Stimulated activated CD8-positive, alpha-beta memory T cell treated with anti-CD3 and anti-CD28 coated beads, Interleukin-2, amount 100 ng/mL, for 1 hour (primary cell): Measurements from ENCODE around the gene PMM1.
"Not testable (repeated sequence)": the region's sequence is repeated elsewhere in the genome, so short reads cannot be mapped to it uniquely, and the experiment has no call there.

Source experiments
- DNase-seq, 2 donors: peaks; one replicate each; pipeline ENCODE4 v3.0.0-alpha.2; 2020; ENCODE audit warnings: low read depth in 2 of 2

PMM1 gene

DNA sequence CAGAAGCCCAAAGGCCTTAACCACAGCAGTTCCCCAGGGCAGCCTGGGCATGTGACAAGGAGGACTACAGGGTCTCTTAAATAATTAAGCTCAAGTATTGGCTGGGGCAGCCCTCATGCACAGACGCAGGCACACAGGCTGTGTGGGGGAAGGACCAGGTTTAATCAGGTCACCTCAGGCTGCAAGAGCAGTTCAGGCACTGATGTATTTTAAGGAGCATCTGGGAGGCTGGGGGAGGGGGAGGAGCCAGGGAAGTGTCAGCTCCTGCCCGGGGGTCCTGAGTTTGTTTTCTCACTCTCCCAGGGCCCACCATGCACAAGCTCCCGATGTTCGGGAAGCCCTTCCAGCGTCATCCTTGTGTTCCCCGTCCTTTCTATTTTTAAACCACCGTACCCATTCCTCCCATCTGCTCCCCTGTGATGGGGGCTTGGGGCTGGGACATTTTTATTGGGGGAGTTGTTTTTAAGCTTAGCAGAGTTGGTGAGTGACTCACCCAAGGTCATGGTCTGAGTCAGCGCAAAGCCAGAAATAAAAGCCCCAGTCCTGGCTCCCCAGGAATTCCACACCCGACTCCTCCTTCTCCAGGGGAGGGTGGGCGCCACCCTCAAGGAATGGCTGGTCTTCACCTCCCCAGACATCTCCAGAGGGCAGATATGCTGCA is 26.5 kb downstream of the PMM1 start:
- DNase-seq = no peak

DNA sequence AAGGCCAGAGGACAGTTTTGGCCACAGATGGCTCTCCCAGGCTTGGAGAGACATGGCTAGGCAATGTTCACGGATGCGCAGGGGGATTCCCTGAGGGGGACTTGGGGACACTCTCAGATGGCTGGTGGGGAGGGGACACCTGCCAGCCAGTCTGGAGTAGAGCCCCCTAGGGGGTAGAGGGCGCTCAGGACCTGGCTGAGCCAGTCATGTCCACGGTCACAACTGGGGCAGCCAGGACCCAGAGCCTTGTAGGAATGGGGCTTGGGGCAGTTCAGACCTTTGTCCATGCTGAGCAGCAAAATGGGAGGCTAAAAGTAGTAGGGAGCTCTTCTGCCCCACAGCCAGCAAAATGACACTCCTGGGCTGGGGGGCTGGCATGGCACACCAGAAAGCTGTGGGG is 27.2 kb downstream of the PMM1 start:
- no peak for DNase-seq

DNA sequence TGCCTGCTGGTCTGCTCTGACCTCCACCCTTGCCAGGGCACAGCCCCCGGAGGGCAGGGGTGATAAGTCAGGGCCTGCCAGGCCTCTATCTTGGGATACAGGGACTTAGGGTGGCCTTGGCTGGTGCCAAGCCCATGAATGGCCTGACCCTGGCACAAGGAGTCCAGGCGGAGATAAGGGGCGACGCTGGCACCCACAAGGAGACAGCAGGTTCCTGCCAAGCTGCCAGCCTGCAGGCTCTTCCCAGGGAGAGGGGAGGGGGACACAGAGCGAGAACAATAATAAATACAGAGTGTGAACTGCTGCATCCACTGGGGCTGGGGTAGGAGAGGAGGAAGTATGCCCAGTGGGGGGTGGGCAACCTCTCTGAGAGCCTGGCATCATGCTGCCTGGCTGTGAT is 27.9 kb downstream of the PMM1 start:
- no peak for DNase-seq

DNA sequence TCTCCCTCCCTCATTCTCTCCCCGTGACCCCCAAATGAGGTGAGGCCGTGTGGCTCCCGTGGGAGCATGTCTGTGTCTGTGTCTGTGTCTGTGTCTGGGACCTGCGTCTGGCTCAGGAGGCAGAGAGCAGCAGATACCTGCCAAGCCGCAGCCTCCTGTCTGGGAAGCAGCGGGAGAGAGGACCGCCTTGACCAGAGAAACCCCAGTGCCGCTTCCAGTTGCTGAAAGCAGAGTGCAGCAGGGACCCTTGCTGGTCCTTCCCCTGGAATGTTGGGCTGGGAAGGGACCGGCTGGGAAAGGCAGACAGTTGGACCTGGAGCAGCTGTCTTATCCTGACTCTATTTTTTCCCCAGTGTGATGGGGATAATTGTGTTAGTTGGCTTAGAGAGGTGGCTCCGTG is 28.3 kb downstream of the PMM1 start:
- DNase-seq = no peak

DNA sequence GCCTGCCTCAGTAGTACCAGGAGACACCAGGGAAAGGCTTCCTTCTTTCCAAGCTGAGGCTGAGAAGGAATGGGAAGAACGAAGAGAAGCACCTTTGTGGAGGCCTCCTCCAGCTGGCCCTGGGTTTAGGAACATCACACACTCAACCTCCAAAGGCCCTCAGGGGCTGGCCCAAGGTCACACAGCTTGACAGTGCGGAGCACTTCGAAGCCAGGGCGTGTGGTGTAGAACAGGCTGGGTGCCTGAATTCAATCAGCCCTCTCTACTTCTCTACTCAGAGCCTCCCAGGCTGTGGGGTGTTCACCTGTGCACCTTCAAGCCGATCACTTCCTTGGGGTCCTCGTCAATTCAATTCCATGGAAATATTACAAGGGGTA is 29.6 kb downstream of the PMM1 start:
- DNase-seq = no peak

DNA sequence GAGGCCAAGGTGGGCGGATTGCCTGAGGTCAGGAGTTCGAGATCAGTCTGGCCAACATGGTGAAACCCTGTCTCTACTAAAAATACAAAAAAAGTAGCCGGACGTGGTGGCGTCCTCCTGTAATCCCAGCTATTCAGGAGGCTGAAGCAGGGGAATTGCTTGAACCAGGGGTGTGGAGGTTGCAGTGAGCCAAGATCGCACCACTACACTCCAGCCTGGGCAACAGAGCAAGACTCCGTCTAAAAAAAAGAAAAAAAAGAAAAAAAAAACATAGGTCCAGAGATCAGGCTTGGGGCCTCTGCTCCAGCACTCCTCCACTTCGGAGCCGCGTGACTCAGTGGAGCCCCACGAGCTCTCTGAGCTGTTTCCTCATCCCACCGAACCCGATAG is 31.4 kb downstream of the PMM1 start:
- not testable (repeated sequence) for DNase-seq

DNA sequence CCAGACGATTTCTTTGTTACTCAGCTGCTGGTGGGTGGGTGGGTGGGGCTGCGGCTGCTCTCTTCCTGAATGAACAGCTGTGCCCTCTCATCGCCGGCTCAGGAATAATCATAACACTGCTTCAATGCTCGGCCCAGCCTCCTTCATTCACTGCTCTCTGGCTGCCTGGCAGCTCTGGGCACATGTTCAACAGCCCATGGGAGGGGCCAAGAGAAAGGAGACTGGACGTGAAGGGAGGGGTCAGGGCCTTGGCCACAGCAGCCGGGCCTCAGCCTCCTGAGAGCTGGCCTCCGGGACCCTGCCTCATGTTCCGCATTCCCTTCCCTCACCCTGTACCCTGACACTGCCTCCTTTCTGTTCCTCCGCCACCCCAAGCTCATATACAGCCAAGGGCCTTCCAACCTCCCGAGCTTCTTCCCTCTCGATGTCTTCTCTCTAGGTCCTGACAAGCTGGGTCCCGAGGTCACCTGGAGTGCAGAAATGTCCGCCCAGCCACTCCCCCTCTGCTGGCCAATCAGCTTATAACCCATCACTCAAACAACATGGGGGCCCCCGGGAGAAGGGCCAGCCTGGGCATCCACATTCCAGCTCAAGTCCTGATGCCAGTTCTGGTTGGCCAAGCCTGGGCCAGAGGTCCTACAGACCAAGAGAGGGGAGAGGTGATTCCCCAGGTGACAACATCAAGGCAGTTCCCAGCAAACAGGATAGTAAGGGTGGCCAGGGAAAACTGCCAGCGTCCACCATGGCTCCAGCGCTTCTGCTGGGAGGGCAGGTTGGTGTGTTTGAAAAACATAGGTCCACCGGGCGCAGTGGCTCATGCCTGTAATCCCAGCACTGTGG is 32.0 kb downstream of the PMM1 start:
- no peak for DNase-seq

DNA sequence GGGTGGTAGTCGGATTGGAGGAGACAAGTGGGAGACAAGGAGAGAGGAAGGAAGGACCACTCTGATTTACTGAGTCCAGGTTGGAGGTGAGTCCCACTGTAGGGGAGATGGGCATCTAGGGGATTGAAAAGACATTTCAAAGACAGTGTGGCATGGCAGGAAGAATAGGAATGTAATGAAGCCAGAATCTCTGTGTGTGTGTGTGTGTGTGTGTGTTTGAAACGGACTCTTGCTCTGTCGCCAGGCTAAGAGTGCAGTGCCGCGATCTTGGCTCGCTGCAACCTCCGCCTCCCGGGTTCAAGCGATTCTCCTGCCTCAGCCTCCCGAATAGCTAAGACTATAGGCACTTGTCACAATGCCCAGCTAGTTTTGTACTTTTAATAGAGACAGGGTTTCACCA is 33.1 kb downstream of the PMM1 start:
- DNase-seq = no peak

DNA sequence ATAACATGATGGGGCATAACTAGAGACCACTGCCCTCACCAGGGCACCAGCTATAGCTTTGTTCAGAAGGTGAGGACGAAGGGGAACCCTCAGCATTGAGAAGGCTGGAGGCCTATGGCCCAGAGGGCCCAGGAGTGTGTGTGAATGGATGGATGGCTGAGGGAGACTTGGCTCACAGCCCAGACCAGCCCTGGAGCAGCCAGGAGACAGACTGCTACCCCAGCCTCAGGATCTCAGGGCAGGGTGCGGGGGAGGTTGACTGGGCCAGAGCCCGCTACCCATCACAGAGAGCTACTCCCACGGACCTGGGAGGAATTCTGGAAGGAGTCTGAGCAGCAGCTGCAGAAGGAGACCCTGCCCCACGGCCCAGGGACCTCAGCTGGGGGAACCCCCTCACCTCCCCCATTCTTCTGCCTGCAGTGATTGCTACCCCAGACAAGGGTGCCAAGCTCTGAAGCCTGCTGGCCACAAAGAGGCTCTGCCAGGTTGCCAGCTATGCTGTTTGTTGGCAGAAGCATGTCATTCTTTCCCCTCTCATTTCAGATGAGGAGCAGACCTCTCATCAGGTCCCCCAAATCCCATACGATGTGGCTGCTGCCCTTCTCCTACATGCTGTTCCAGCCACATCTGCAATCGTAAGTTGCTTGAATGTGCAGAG is 34.2 kb downstream of the PMM1 start:
- DNase-seq = no peak

DNA sequence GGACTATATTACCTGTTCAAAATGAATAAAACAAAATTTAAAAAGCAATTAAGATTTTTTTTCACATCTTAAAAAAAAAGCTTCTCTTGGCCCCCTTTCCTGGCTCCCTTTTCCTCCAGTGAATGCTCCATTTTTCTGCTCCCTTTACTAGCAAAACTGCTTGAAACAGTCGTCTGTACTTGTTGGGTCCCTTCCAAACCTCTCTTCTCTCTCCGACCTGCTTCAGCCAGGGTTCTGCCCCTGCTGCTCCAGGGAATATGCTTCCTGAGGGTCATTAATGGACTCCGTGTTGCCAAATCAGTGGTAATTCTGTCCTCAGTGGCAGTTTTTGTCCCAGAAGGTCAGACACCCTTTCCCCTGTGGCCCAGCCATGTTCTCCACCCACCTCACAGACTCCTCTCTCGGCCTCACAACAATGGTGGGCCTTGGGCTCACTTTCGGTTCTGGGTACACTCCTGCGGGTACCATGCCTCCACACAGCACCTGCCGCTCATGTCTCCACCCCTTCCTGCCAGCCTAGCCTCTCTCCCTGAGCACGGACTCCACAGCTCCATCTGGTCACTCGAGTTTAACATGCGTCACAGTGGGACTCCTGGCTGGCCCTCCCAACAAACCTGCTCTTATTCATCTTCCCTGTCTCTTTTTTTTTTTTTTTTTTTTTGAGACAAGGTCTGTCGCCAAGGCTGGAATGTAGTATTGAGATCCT is 37.6 kb downstream of the PMM1 start:
- no peak for DNase-seq

DNA sequence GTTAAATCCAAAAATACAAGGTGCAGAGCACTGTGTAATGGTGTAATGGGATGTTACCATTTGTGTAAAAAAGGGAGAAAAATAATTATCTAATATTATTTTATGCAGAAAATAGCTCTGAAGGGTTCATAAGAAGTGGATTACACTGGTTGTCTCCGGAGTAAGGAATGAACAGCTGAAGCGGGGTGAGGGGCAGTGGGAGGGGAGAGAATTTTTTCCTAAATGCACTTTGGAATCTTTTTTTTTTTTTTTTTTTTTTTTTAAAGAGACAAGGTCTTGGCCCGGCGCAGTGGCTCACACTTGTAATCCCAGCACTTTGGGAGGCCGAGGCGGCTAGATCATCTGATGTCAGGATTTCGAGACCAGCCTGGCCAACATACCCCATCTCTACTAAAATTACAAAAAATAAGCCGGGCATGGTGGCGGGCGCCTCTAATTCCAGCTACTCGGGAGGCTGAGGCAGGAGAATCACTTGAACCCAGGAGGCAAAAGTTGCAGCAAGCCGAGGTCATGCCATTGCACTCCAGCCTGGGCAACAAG is 38.6 kb downstream of the PMM1 start:
- no peak for DNase-seq

DNA sequence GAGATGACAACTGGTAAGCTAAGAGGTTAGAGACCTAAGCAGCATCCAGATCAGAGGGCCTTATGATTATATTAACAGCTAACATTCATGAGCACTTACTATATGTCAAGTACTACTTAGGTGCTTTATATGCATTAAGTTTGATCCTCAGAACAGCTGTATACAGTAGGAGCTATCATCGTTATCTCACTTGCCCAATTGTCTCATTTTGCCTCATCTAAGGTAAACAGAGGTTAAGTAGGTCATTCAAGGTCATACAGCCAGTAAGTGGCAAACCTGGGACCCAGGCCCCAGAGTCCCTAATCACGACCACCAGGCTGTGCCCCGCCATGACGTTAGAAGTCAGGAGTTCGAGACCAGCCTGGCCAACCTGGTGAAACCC is 40.8 kb downstream of the PMM1 start:
- DNase-seq = no peak

DNA sequence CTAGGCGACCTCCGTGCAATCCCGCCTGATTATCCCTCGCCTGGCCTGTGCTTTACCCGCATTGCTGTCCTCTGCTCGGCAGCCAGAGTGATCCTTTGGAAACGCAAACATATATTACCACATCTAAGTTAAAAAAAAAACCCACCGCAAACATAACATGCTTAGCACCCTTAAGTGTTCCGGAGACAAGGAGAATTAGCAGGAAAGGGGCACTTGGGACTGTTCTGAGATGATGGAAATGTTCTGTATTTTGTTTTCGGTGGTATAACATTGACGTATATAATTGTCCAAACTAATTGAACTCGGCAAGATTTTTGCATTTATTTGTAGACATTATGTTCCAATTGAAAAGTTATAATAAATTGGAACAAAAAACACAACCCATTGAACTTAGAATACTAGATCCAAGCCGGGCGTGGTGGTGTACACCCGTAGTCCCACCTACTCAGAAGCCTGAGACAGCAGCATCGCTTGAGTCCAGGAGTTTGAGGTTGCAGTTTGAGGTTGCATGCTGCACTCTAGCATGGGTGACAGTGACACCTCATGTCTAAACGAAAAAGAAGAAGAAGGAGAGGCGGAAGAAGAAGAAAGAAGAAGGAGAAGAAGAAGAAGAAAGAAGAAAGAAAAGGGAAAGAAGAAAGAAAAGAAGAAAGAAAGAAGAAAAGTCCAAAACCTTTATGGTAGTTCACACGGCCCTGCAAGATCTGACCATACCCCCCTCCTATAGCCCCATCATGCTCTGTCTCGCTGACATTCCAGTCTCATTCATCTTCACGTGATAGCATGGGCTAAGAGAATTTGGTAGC is 44.8 kb downstream of the PMM1 start:
- no peak for DNase-seq

DNA sequence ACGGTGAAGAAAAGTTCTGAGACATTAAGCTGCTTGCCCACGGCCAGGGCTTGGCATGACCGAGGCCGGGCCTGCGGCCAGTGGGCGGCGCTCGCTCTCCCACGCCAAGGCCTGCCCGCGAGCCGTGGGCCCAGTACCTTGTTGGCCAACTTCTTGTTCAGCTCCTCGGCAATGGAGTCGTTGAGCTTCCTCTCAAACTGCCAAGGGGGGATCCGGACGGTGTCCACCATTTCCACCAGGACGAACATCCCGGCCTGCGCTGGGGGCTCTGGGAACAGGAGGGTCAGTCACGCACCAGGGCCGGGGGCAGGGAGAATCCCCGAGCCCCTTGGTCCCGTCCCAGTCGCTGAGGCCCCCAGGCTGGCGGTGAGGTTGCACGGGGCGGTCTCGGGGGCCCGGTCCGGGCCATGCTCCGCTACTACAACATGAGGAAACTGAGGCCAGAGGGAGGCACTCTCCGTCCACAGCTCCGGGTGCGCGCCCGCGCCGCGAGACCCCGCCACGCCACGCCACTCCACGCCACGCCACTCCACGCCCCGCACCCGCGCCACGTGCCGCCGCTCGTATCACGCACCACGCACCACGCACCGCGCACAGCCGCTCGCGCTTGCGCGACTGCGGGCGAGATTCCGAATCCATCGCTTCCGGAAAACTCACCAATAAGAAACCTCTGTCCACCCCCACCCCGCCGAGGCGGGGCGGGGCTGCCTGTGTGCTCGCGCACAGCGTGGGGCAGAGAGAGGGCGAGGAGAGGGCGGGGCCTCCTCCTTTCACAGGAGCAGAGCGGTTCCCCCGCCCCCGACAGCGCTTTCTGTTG is 45.6 kb downstream of the PMM1 start, which contains the start of gene POLR3H:
Gene POLR3H (minus strand): TSS at position 617 of the 817 bp plus-strand sequence. CDS start 369 bp downstream, at position 248.
- peak; percentile 90 to 94 for DNase-seq

DNA sequence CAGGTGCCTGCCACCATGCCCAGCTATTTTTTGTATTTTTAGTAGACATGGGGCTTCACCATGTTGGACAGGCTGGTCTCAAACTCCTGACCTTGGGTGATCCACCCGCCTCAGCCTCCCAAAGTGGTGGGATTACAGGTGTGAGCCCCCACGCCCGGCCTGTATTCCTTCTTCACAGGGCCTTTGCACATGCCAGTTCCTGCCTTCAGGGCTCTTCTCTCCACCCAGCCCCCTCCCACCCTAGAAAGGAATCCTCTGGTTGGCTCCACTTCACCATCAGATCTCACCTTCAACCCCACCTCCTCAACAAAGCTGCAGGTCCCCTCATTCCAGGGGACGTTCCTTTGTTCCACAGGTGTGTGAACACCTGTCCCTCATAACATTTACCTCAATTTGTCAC is 47.4 kb downstream of the PMM1 start:
- no peak for DNase-seq

DNA sequence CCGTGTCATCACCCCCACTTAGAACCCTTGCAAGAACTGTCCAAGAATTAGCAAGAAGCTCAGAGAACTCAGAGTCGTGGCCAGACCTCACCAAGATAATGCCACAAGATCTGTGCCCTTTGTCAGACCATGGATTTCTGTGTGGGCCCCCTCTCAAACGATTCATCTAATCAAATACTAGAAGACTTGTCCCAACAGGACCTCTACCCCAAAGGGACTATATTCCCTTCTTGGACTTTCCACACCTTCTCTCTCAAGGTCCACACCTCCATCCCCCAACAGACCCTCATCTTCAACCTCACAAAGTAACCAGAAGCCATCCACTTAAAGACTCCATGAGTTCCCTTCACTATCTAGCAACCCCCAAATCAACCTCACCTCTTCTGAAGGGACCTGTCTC is 48.2 kb downstream of the PMM1 start:
- DNase-seq = no peak

DNA sequence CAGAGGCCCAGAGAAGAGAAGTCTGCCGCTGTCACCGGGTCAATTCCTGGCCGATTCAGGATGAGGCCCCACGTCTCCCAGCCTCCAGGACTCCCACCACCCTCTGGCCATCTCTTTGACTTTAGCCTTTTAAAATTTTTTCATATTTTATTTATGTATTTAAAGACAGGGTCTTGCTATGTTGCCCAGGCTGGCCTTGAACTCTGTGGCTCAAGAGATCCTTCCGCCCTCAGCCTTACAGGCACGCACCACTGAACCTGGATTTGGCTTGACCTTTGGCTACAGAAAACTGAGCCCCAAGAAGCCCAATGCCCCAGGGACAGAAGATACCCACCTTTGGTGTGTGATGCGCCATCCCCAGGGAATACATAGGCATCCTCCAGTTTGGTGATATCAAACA is 49.3 kb downstream of the PMM1 start:
- DNase-seq = no peak

DNA sequence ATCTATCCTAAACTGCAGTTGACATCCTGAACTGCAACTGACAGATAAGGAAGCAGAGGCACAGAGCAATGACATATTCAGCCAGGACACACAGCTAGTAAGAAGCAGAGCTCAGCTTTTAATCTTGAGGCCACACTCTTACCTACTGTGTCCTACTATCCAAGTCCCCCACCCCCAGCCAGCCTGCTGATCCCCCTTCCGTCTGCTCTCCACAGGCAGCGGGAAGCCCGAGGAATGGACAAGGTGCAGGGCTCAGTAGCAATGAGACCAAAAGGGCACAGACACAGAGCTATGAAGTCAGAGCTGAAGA is 49.7 kb downstream of the PMM1 start:
- DNase-seq = no peak

DNA sequence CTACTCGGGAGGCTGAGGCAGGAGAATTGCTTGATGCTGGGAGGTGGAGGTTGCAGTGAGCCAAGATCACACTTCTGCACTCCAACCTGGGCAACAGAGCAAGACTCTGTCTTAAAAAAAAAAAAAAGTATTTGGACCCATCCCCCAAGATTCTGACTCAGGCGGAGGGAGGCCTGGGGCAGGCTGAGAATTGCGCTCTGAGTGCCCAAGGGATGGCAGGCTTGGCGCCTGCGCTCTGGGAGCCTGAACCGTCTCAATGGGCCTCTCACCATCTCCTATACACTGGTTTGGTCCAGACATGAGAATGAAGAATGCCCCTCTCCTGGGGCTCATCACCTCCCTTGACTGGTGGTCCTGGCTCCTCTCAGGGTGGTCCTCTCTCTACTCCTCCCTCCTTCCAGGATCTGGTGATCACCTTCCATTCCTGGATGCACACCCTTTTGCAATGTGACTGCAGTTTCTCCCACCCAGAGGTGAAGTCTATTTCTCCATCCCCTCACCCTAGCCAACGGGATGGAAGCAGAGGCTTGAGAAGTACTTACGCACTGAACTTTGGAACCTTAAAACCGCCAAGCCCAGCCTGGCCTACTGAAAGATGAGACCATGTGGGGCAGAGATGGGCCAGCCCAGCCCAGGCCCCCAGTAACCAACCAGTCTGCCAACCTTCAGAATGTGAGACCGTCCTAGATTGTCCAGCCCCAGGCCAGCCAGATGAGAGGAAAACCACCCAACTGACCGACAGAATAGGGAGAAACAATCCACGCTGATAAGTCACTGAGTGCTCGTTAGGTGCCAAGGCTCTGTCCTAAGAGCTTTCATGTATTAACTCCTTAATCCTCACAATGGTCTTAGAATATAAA is 50.3 kb downstream of the PMM1 start:
- no peak for DNase-seq

DNA sequence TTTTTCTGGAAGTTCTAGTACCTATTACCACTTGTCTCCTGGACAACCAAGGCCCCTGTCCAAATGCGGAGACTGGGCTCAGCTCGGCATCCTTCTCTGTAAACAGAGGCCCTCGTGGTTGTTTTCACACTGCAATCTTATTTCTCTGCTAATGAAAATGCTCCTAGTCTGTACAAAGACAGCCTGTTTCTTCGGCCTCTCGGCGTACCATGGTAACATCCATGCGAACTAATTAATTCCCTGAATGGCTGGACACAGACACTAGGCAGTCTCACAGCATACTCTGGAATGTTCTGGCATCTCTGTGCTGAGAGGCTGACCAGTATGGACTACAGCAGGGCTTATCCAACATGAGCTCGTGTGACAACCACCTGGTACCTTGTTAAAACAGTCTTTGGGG is 51.1 kb downstream of the PMM1 start:
- DNase-seq = no peak
